ENCODE data around the gene NCS1. TPM values are rescaled to one million over a fixed set of nuclear protein-coding genes. Genes with fewer than 3 reads are reported as not detected.

The NCS1 gene
- total RNA-seq, 4 donors from 2014 or later, result 105 to 231 (median 127) TPM

GRCh38 chr9:130174920-130175321 lies 2.7 kb downstream of the NCS1 start:
- Histone ChIP-seq H3K36me3 (no peaks in the 10 kb centered on the region), H3K4me3 (no peak overlapping the region), H3K4me1 (peaks cover 0 to 75% (median 29%) of the 10 kb centered on the region in 3 donors), H3K9me3 (no peaks in the 10 kb centered on the region), H3K27me3 (no peaks in the 10 kb centered on the region), H3K27ac (peak overlapping the region; percentile 90 to 98 (median 97))
- WGBS, 2 donors (ENCODE audit: low coverage in 1 of 2), result 34% methylated on average over 6 of the region's 8 CpGs; no CpG with 5 or more reads in 1 of the 2 donors
- TF ChIP-seq CTCF (IDR thresholded peaks at IDR 0.05), result peak in 2 of 4 experiments; percentile 5 to 25
- TF ChIP-seq POLR2A (IDR thresholded peaks at IDR 0.05), result no peak
- TF ChIP-seq POLR2AphosphoS5 (IDR thresholded peaks at IDR 0.05), result peak; percentile 60
- peak; percentile 5 for TF ChIP-seq EP300 (IDR thresholded peaks at IDR 0.05)
- peak; percentile 58 for ATAC-seq

- Histone ChIP-seq H3K4me1 (peaks cover 0 to 77% (median 29%) of the 10 kb centered on the region in 3 donors), H3K27ac (peak overlapping the region; percentile 90 to 98 (median 97)), H3K4me3 (no peak overlapping the region), H3K9me3 (no peaks in the 10 kb centered on the region), H3K36me3 (no peaks in the 10 kb centered on the region), H3K27me3 (no peaks in the 10 kb centered on the region)
- TF ChIP-seq POLR2AphosphoS5 (IDR thresholded peaks at IDR 0.05) (no peak), POLR2A (IDR thresholded peaks at IDR 0.05) (no peak), CTCF (IDR thresholded peaks at IDR 0.05) (no peak), EP300 (IDR thresholded peaks at IDR 0.05) (no peak)
- WGBS, 2 donors (ENCODE audit: low coverage in 1 of 2), result no CpG with 5 or more reads among the region's 9 CpGs
- ATAC-seq, result no peak
These were observed 3.2 kb downstream of the NCS1 start for GRCh38 chr9:130175355-130175754.

GRCh38 chr9:130176760-130177159 lies 4.6 kb downstream of the NCS1 start:
- Histone ChIP-seq H3K4me3 (no peak overlapping the region), H3K36me3 (no peaks in the 10 kb centered on the region), H3K27ac (peak overlapping the region; percentile 90 to 98 (median 94)), H3K27me3 (no peaks in the 10 kb centered on the region), H3K4me1 (peaks cover 0 to 84% (median 26%) of the 10 kb centered on the region in 3 donors), H3K9me3 (no peaks in the 10 kb centered on the region)
- WGBS, 2 donors (ENCODE audit: low coverage in 1 of 2), result 92 to 100% methylated on average over 1 to 2 of the region's 6 CpGs
- no peak for ATAC-seq
- TF ChIP-seq CTCF (IDR thresholded peaks at IDR 0.05) (no peak), POLR2A (IDR thresholded peaks at IDR 0.05) (no peak), EP300 (IDR thresholded peaks at IDR 0.05) (no peak), POLR2AphosphoS5 (IDR thresholded peaks at IDR 0.05) (no peak)

GRCh38 chr9:130177898-130178805 lies 5.9 kb downstream of the NCS1 start:
- 20 to 57% methylated on average over 8 to 10 of the region's 20 CpGs for WGBS, 2 donors (ENCODE audit: low coverage in 1 of 2)
- ATAC-seq, result no peak
- no peak overlapping the region for H3K4me3 ChIP-seq
- peak overlapping the region; percentile 90 to 98 (median 94) for H3K27ac ChIP-seq
- H3K9me3 ChIP-seq, result no peaks in the 10 kb centered on the region
- H3K27me3 ChIP-seq, result no peaks in the 10 kb centered on the region
- TF ChIP-seq POLR2A (IDR thresholded peaks at IDR 0.05) (no peak), EP300 (IDR thresholded peaks at IDR 0.05) (no peak), CTCF (IDR thresholded peaks at IDR 0.05) (no peak), POLR2AphosphoS5 (IDR thresholded peaks at IDR 0.05) (no peak)
- H3K36me3 ChIP-seq, result no peaks in the 10 kb centered on the region
- H3K4me1 ChIP-seq, result peaks cover 0 to 90% (median 31%) of the 10 kb centered on the region in 3 donors

Measured in gastroesophageal sphincter (tissue), 4 donors.